CD4-positive, alpha-beta T cell treated with Interleukin-2 at 100 ng/mL for 4 hours (primary cell): ENCODE measurements around the gene PCBP3.

Experiments used
- DNase-seq: peaks from one replicate; pipeline ENCODE4 v3.0.0-alpha.2; 2020; ENCODE audit warnings: low spot score

PCBP3 gene

GRCh38 chr21:45724994-45725843, 81.7 kb downstream of the PCBP3 start:
- DNase-seq = no peak

GRCh38 chr21:45725844-45726200, 82.3 kb downstream of the PCBP3 start:
- DNase-seq = no peak

- DNase-seq = no peak
Observed at GRCh38 chr21:45726438-45726837, 82.9 kb downstream of the PCBP3 start.

DNA sequence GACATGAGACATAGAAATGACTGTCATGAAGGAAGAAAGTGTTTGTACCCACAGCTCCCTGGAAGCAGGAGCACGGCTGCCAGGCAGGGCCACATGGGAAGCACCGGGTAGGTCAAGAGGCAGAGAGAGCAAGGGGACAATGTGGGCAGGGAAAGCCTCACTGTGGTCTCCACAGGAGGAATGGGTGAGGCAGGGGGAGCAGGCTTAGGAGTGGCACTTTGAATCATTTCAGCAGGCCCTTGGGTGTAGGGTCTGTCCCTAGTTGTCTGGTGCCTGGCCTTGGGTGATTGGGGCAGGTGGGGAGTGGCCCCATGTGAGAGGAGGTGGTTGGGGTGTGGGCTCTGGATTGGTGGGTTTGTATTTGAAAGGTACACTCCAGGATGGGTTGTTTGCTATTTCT, 83.9 kb downstream of the PCBP3 start:
- DNase-seq = no peak

- DNase-seq = no peak
Observed at GRCh38 chr21:45735259-45736000, 91.9 kb downstream of the PCBP3 start.

GRCh38 chr21:45736042-45736689, 92.6 kb downstream of the PCBP3 start:
- DNase-seq = no peak

- no peak for DNase-seq
Observed at GRCh38 chr21:45736690-45737484, 93.4 kb downstream of the PCBP3 start.

- no peak for DNase-seq
Observed at GRCh38 chr21:45737485-45738166, 94.1 kb downstream of the PCBP3 start.

- no peak for DNase-seq
Observed at GRCh38 chr21:45739218-45740087, 95.9 kb downstream of the PCBP3 start.

- no peak for DNase-seq
Observed at GRCh38 chr21:45740088-45740440, 96.5 kb downstream of the PCBP3 start.

GRCh38 chr21:45740491-45741357, 97.2 kb downstream of the PCBP3 start:
- DNase-seq = no peak

GRCh38 chr21:45741691-45742090, 98.2 kb downstream of the PCBP3 start:
- no peak for DNase-seq

- DNase-seq = no peak
Observed at GRCh38 chr21:45742247-45742646, 98.7 kb downstream of the PCBP3 start.

DNA sequence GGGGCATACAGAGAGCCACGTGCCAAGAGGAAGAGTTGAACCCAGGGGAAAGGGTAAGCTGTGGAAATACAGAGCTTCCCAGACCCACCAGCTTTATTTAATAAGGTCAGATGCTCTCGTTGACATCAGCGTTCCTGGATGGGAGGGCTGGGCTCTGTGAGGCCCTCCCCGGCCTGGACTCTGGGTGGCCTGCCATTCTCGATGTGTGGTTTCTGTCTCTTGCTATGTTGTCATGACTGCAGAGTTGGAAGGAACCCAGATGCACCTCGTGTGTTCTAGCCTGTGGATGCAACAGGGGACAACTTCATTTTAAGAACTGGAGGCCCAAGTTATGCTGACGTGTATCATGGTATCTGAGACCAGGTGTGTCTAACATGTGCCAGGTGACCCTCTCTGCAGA, 101.7 kb downstream of the PCBP3 start:
- no peak for DNase-seq

- DNase-seq = no peak
Observed at GRCh38 chr21:45747233-45747766, 103.8 kb downstream of the PCBP3 start.

GRCh38 chr21:45747802-45748445, 104.4 kb downstream of the PCBP3 start:
- DNase-seq = no peak

- no peak for DNase-seq
Observed at GRCh38 chr21:45748593-45748992, 105.1 kb downstream of the PCBP3 start.

DNA sequence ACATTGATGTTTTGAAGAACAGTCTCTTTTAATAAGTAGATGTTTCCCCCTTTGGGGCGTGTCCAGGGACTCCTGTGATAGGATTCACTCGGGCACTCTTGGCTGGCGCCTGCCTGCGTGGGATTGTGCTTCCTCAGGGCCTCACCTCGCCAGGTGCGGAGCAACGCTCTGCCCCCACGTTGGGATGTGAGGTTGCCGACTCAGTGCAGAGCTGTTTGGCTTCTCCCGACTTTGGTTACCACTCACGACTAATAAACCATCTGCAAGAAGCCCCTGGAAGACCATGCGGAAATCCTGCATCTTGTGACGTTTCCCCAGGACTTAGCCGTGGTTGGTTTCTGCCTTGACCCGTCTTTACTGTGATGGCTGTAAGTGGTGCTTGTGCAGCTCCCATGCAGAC, 106.4 kb downstream of the PCBP3 start:
- DNase-seq = no peak

- no peak for DNase-seq
Observed at GRCh38 chr21:45750936-45751335, 107.4 kb downstream of the PCBP3 start.
